T-helper 1 cell treated with Interleukin-12 subunit alpha and Interleukin-12 subunit beta and Interleukin-4 antibody, amounts not matched to agents 30 μg/mL and 1 μg/mL, for 36 hours (primary cell): Measurements from ENCODE around the gene ANKRD9.

Experiments
- H3K27ac Mint-ChIP-seq: one replicate; pipeline ENCODE4 v1.8.0; 2021; ENCODE audit warnings: mild to moderate bottlenecking, mixed read lengths
- H3K27me3 Mint-ChIP-seq: one replicate; pipeline ENCODE4 v1.8.0; 2021; ENCODE audit warnings: low read depth, mixed read lengths
- H3K36me3 Mint-ChIP-seq: one replicate; pipeline ENCODE4 v1.8.0; 2021; ENCODE audit warnings: low read depth, mixed read lengths
- H3K4me1 Mint-ChIP-seq: one replicate; pipeline ENCODE4 v1.8.0; 2021; ENCODE audit warnings: low read depth, mixed read lengths
- H3K4me3 Mint-ChIP-seq: one replicate; pipeline ENCODE4 v1.8.0; 2021; ENCODE audit warnings: mild to moderate bottlenecking, moderate library complexity, mixed read lengths
- H3K9me3 Mint-ChIP-seq: one replicate; pipeline ENCODE4 v1.8.0; 2021; ENCODE audit warnings: mixed read lengths

Gene ANKRD9

DNA sequence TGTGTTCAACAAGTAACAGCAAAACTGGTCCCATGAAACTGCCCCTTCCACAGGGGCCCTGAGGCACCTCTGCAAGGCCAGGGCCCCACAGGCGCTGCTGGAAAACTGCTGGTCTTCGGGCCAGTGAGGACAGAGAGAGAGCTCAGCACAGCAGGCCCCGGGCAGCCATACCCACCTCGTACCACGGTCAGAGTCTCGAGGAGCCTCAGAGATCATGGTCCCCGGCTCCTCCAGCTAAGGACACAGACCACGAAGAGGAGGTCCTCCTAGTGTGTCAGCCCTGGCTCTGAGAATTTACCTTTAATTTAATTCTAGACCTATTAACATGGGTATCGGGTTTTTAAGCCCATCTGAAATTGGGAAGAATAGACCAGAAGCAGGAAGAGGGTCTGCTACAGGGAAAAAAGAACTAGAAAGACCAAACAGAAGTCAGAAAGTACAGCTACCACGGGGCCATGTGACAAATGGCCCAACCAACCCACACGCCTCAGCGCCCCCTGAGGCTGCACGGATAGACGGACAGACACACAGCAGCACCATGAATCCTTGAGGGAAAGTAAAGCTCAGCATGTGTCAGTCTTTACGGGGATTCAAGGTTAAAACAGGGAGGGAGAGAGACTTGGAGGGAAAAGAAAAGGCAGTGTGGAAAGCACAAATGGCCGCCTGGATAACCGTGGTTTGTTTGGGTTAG lies 22.9 kb downstream of the ANKRD9 start:
- H3K27ac Mint-ChIP-seq = no peak overlapping the region

DNA sequence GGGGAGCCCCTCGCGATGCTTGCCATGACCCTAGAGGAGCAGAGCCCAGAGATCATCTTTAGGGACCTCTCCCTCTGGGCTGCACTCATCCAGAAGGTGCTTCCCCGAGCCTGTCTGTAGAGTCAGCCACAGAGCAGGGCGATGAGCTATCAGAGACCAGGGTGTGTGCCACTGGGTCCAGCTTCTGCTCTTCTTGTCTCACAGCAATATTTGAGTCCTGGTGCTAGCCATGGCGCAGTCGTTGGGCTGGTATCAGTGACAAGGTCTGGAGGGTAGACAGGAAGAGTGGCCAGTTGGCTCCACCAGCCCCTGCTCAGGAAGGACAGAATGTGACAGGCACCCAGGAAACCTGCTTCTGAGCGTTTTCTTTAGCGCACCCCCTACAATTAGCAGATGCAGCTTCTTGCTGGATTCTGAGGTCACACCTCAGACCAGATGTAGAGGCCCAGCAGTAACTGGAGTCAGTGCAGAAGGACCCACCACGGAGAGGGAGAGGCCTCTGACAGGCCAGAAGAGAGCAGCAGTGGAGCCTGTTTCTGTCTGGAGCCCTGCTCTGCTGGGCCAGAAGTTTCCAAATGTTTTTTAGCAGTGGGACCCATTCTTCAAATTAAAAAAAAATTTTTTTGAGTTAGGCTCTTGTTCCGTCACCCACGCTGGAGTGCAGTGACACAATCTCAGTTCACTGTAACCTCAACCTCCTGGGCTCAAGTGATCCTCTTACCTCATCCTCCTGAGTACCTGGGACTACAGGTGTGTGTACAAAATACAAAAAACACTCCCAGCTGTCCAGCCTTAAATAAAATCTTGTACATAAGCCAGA lies 23.7 kb downstream of the ANKRD9 start:
- H3K9me3 Mint-ChIP-seq = no peaks in the 10 kb centered on the region
- no peaks in the 10 kb centered on the region for H3K4me1 Mint-ChIP-seq
- no peak overlapping the region for H3K4me3 Mint-ChIP-seq
- no peaks in the 10 kb centered on the region for H3K36me3 Mint-ChIP-seq
- no peak overlapping the region for H3K27ac Mint-ChIP-seq
- H3K27me3 Mint-ChIP-seq = no peaks in the 10 kb centered on the region

More for the DNA sequence above, 22.9 kb downstream of the ANKRD9 start:
- H3K4me3 Mint-ChIP-seq = no peak overlapping the region
- H3K27me3 Mint-ChIP-seq = no peaks in the 10 kb centered on the region
- H3K4me1 Mint-ChIP-seq = no peaks in the 10 kb centered on the region
- no peaks in the 10 kb centered on the region for H3K36me3 Mint-ChIP-seq
- H3K9me3 Mint-ChIP-seq = no peaks in the 10 kb centered on the region

DNA sequence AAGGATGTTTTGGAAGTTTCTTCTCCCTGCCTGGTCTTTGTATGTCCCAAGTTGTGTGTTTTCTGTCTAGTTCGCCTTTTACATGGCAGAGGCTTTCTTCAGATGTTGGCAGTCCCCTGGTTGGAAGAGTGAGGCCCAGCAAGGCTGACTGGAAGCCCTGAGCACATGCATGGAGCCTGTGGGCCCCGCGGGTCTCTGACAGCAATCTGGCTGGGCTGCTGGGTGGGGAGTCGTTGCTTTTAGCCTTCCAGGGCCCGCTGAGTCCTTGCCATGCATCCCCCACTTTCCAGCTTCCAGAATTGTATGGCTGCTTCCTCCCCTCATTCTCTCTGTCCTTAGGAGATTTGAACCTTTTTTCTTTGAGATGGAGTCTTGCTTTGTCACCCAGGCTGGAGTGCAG lies 25.3 kb downstream of the ANKRD9 start:
- Mint-ChIP-seq H3K9me3 (no peaks in the 10 kb centered on the region), H3K27me3 (no peaks in the 10 kb centered on the region), H3K27ac (no peak overlapping the region), H3K4me3 (no peak overlapping the region), H3K4me1 (peaks cover 6% of the 10 kb centered on the region), H3K36me3 (no peaks in the 10 kb centered on the region)

DNA sequence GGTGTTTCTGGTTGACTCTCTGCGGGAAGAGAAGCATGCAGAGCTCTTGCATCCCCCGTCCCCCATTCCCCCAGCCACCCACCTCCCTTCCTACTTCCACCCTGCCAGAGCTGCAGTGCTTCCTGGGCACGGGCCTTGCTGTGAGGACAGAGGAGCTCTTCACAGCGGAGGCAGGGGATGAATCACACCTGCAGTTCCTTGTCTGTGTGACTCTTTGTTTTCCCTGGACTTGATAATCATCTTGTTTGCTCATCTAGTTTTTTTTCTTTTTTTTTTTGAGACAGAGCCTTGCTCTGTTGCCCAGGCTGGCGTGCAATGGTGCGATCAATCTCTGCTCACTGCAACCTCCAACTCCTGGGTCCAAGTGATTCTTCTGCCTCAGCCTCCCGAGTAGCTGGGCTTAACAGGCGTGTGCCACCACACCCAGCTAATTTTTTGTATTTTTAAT lies 27.8 kb downstream of the ANKRD9 start:
- no peaks in the 10 kb centered on the region for H3K9me3 Mint-ChIP-seq
- no peak overlapping the region for H3K27ac Mint-ChIP-seq
- no peaks in the 10 kb centered on the region for H3K36me3 Mint-ChIP-seq
- peaks cover 8% of the 10 kb centered on the region for H3K4me1 Mint-ChIP-seq
- no peak overlapping the region for H3K4me3 Mint-ChIP-seq
- H3K27me3 Mint-ChIP-seq = no peaks in the 10 kb centered on the region

DNA sequence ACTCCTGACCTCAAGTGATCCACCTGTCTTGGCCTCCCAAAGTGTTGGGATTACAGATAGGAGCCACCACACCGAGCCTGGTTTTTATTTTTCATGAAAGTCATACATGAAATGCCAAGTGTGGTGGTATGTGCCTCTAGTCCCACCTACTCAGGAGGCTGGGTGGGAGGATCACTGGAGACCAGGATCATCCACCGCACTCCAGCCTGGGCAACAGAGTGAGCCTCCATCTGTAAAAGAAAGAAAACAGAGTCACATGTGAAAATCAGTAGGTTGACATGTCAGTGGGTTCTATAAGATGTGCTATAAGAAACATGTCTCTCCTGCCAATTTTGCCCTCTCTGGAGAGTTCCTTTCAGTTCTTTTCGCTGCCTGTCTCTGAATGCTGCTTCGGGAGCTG lies 28.2 kb downstream of the ANKRD9 start:
- H3K36me3 Mint-ChIP-seq = no peaks in the 10 kb centered on the region
- H3K9me3 Mint-ChIP-seq = no peaks in the 10 kb centered on the region
- H3K27me3 Mint-ChIP-seq = no peaks in the 10 kb centered on the region
- H3K4me1 Mint-ChIP-seq = peaks cover 8% of the 10 kb centered on the region
- no peak overlapping the region for H3K27ac Mint-ChIP-seq
- no peak overlapping the region for H3K4me3 Mint-ChIP-seq

DNA sequence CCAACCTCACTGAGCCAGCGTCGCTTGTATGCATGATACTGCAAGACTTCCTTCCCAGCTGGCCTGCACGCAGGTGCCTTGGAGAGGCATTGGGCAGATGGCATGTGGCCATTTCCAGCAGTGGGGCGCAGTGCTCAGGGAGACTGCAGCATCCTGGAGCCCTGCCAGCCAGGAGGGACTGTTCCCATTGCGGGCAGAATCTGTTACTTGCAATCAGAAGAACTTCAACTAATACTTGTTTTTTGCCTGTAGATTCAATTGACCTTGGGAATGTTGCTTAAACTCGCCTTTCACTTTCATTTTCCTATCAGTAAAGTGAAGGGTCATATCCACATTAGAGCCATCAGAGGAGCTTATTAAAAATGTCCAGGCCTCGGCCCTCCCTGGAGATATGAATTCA lies 29.8 kb downstream of the ANKRD9 start:
- no peaks in the 10 kb centered on the region for H3K36me3 Mint-ChIP-seq
- H3K4me1 Mint-ChIP-seq = peaks cover 8% of the 10 kb centered on the region
- no peaks in the 10 kb centered on the region for H3K9me3 Mint-ChIP-seq
- H3K27me3 Mint-ChIP-seq = no peaks in the 10 kb centered on the region
- H3K27ac Mint-ChIP-seq = no peak overlapping the region
- no peak overlapping the region for H3K4me3 Mint-ChIP-seq

DNA sequence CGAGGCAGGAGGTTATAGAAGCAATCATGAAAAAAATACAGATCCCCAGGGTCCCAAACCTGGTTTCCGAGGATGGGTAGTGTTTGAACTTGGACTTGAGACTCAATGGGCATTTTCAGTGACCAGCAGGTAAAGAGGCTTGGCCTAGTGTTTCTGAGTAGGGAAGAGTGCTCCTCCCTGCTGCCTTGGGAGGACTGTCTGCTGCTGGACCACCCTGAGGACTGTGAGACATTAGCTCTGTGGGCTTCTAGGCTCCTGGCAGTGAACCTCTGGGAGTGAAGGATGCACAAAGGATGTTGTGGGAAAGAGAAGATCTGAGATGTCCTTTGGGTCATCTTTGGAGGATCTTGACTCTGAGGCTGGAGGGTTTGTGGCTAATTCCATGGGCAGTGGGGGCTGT lies 30.5 kb downstream of the ANKRD9 start:
- H3K27ac Mint-ChIP-seq = no peak overlapping the region
- H3K4me1 Mint-ChIP-seq = peaks cover 8% of the 10 kb centered on the region
- no peaks in the 10 kb centered on the region for H3K36me3 Mint-ChIP-seq
- no peaks in the 10 kb centered on the region for H3K9me3 Mint-ChIP-seq
- no peaks in the 10 kb centered on the region for H3K27me3 Mint-ChIP-seq
- H3K4me3 Mint-ChIP-seq = no peak overlapping the region

DNA sequence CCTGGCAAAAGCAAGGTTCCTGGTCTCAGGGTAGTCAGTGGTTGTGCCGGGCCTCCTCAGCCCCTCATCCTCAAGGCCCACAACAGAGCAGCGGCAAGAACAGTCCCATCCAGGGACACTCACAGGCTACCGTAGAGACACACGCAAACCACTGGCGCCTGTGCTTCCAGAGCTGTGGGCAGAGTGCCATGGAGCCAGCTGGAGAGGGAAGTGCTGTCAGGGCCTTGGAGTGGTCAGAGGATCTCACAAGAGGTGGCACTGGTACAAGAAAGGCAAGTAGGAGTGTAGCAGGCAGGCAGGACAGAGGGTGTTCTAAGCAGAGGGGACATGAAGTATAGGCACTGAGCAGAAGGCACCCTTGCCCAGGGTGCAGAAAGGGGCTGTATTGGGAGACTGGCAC lies 34.6 kb downstream of the ANKRD9 start:
- peaks cover 3% of the 10 kb centered on the region for H3K36me3 Mint-ChIP-seq
- H3K27ac Mint-ChIP-seq = no peak overlapping the region
- H3K4me3 Mint-ChIP-seq = no peak overlapping the region
- H3K9me3 Mint-ChIP-seq = no peaks in the 10 kb centered on the region
- peaks cover 17% of the 10 kb centered on the region for H3K4me1 Mint-ChIP-seq
- no peaks in the 10 kb centered on the region for H3K27me3 Mint-ChIP-seq

DNA sequence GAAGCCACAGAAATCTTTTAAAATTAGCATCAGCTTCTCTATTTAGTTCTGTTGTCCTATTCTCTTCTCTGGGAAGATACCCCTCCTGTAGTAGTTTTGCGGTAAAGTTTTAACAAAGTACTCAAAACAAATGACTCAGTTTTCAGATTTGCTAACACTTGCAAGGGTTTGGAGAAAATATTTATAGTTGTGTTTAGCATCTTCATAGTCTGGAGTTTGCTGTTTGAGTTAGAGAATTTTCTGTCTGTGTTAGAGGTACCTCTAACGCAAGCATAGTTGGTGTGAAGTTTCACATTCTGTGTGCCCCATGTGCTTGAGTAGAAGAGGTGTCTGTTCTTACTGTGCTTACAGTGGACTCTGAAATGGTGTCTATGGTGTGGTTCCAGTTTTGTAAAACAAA lies 36.0 kb downstream of the ANKRD9 start:
- no peak overlapping the region for H3K4me3 Mint-ChIP-seq
- no peak overlapping the region for H3K27ac Mint-ChIP-seq
- no peaks in the 10 kb centered on the region for H3K27me3 Mint-ChIP-seq
- H3K36me3 Mint-ChIP-seq = peaks cover 10% of the 10 kb centered on the region
- peaks cover 10% of the 10 kb centered on the region for H3K4me1 Mint-ChIP-seq
- H3K9me3 Mint-ChIP-seq = peaks cover 5% of the 10 kb centered on the region

DNA sequence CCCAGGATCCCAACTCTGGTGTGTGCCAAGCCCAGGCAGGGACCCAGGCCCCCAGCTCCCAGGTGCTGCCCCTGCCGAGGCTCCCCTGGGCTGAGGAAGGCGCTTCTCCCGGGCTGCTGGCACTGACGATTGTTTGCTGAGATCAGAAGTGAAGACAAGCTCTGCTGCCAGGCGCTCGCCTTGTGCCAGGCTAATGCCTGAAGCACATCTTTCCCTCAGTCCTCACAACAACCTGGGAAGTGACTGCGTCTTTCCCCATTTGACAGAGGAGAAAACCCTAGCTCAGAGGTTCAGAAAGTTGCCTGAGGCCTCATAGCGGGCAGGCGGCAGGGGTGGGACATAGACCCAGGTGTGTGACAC lies 36.8 kb downstream of the ANKRD9 start:
- Mint-ChIP-seq H3K36me3 (peaks cover 13% of the 10 kb centered on the region), H3K27ac (no peak overlapping the region), H3K27me3 (no peaks in the 10 kb centered on the region), H3K9me3 (peaks cover 5% of the 10 kb centered on the region), H3K4me3 (no peak overlapping the region), H3K4me1 (peaks cover 10% of the 10 kb centered on the region)

DNA sequence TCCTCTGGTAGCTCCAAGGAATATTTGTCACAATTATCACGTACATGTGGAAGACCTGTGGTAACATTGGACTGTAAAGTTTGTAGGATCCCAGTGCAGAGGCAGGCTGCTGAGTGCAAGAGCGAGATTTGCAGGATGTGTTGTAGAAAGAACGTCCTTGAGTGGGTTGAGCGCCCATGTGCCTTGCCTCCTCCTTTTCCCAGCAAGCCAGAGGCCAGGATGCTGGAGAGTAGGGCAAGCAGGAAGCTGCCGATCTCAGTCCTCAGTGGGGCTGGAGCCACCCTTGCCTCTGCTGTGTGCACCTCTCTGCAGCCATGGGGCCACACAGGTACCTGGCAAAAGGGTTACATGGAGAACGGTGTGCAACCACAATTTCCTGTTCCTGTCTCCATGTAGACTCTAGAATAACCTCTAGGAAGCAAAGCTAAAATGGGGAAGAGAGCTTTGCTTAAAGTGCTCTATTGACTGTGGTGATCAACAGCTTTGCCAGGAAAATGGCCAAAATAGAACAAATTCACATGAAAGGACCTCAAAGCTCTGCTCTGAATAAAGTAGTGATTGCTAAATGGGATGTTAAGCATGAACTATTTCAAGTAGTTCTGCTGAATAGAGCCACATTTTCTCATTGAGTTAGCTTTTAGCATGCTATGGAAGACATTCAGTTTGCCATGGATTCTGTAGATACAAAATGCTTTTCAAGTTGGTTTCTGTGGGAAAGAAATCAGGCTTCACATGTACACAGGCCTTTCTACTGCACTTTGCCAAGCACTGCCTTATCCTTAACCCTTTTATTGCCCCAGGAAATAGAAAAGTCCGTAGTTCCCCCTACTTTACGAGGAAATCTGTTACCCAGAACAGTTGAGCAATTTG lies 37.4 kb downstream of the ANKRD9 start:
- Mint-ChIP-seq H3K27me3 (no peaks in the 10 kb centered on the region), H3K27ac (no peak overlapping the region), H3K36me3 (peaks cover 13% of the 10 kb centered on the region), H3K4me3 (no peak overlapping the region), H3K4me1 (peaks cover 10% of the 10 kb centered on the region), H3K9me3 (peaks cover 5% of the 10 kb centered on the region)

DNA sequence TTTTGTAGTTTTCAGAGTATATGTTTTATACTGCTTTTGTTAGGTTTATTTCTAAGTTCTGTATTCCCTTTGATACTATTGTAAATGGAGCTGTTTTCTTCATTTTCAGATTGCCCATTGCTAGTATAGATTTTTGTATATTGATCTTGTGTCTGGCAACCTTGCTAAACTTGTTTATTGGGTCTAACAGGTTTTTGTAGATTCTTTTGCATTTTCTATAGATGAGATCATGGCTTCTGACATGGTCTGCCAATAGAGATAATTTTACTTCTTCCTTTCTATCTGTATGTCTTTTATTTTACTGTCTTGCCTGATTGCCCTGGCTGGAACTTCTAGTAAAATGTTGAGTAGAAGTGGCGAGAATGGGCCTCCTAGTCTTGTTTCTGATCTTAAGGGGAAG lies 40.3 kb downstream of the ANKRD9 start:
- Mint-ChIP-seq H3K36me3 (peaks cover 22% of the 10 kb centered on the region), H3K9me3 (peaks cover 5% of the 10 kb centered on the region), H3K27ac (no peak overlapping the region), H3K27me3 (no peaks in the 10 kb centered on the region), H3K4me3 (no peak overlapping the region), H3K4me1 (peaks cover 12% of the 10 kb centered on the region)

DNA sequence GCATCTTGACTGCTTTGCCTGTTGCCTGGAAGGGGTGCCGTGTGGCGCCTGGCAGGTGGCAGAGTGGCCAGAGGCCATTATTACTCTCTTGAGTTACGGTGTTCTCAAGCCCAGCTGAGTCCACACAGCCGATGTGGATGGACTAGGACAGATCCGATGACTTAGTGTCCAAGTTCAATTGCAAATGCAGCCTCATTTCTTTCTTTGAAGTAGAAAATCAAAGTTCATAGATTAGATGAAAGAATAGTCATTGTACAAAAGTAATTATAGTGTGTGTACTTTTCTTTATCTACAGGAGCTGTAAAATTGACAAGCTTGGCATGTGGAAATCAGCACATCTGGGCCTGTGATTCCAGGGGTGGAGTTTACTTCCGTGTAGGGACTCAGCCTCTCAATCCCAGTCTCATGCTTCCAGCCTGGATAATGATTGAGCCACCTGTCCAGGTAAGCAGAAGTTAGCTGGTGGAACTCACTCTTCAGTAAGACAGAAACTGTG lies 44.7 kb downstream of the ANKRD9 start:
- Mint-ChIP-seq H3K9me3 (peaks cover 5% of the 10 kb centered on the region), H3K4me1 (peaks cover 6% of the 10 kb centered on the region), H3K36me3 (peaks cover 19% of the 10 kb centered on the region)

DNA sequence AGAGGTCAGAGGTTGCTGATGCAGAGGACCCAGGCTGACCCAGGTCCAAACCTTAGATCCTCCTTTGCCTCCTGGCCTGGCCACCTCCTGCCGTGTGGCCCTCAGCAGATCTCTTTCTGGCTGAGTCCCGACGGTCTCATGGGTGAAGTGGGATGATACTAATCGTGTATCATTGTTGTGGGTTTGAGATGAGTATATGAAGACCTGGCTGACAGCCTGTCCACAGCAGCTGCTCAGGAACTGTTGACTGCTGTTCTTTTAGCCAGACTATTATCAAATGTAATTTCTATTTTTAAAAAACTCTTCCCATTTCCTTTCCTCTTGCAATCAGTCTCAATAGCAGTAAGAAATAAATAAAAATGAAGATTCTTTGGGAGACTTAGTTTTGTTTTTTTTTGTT lies 45.6 kb downstream of the ANKRD9 start:
- Mint-ChIP-seq H3K27ac (no peak overlapping the region), H3K27me3 (no peaks in the 10 kb centered on the region), H3K36me3 (peaks cover 13% of the 10 kb centered on the region), H3K4me1 (peaks cover 6% of the 10 kb centered on the region), H3K9me3 (no peaks in the 10 kb centered on the region), H3K4me3 (no peak overlapping the region)

More for the DNA sequence above, 44.7 kb downstream of the ANKRD9 start:
- no peak overlapping the region for H3K4me3 Mint-ChIP-seq
- no peak overlapping the region for H3K27ac Mint-ChIP-seq
- no peaks in the 10 kb centered on the region for H3K27me3 Mint-ChIP-seq
